Activated naive CD4-positive, alpha-beta T cell treated with anti-CD3 and anti-CD28 coated beads, Interleukin-2, amount 50 U/mL, for 24 hours (primary cell): ENCODE data around the gene EML3.
"Not testable (repeated sequence)": the region's sequence is repeated elsewhere in the genome, so short reads cannot be mapped to it uniquely, and the experiment has no call there.

ENCODE experiments used
- H3K27ac Mint-ChIP-seq: one replicate; pipeline ENCODE4 v1.8.0; 2021; ENCODE audit warnings: mild to moderate bottlenecking, mixed read lengths
- H3K27me3 Mint-ChIP-seq: one replicate; pipeline ENCODE4 v1.8.0; 2021; ENCODE audit warnings: mixed read lengths
- H3K36me3 Mint-ChIP-seq: one replicate; pipeline ENCODE4 v1.8.0; 2021; ENCODE audit warnings: mixed read lengths
- H3K4me1 Mint-ChIP-seq: one replicate; pipeline ENCODE4 v1.8.0; 2021; ENCODE audit warnings: mixed read lengths
- H3K4me3 Mint-ChIP-seq: one replicate; pipeline ENCODE4 v1.8.0; 2021; ENCODE audit warnings: mild to moderate bottlenecking, mixed read lengths
- H3K9me3 Mint-ChIP-seq: one replicate; pipeline ENCODE4 v1.8.0; 2021; ENCODE audit warnings: mixed read lengths

EML3 gene

GRCh38 chr11:62612366-62613290, at the start of gene EML3, which contains the start of gene ROM1:
EML3 (minus strand) TSS chr11:62612775; CDS start chr11:62612457, 318 bp downstream.
ROM1 (plus strand) TSS chr11:62613257; CDS start chr11:62613282, 25 bp downstream.
- no peaks in the 10 kb centered on the region for H3K27me3 Mint-ChIP-seq
- H3K4me1 Mint-ChIP-seq: peaks cover 57% of the 10 kb centered on the region
- peak within 1 kb of the TSS; percentile 96 for H3K27ac Mint-ChIP-seq
- H3K4me3 Mint-ChIP-seq: peak within 1 kb of the TSS; percentile 95
- H3K36me3 Mint-ChIP-seq: peaks cover 7% of the 10 kb centered on the region
- no peaks in the 10 kb centered on the region for H3K9me3 Mint-ChIP-seq

DNA sequence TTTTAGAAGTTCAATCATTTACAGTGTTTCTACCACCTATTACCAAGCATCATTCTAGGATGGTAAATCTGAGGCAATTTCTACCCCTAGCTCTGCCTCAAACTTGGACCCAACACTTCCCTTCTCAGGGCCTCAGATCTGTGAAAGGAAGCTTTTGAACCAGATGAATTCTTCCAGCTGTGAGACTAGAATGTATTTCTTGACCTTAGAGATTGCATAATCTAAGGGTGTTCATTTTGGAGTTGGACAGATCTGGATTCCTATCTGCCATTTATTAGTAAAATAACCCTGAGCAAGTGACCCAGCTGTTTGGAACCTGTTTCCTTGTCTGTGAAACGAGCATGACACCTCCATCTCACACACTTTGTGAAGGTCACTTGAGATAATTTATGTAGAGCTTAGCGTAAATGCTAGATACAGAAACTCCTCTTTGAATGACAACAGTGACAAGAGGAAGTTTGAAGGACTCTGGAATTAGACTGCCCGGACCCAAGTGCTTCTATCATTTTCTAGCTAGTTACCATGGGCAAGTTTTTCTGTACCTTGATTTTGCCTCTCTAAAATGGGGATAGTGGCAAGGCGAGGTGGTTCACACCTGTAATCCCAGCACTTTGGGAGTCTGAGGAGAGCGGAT, 44.3 kb upstream of the EML3 start:
- H3K36me3 Mint-ChIP-seq: no peaks in the 10 kb centered on the region
- no peaks in the 10 kb centered on the region for H3K27me3 Mint-ChIP-seq
- H3K9me3 Mint-ChIP-seq: no peaks in the 10 kb centered on the region
- H3K4me3 Mint-ChIP-seq: no peak overlapping the region
- H3K4me1 Mint-ChIP-seq: peaks cover 11% of the 10 kb centered on the region
- H3K27ac Mint-ChIP-seq: peak overlapping the region; percentile 65

GRCh38 chr11:62654297-62654696, 41.7 kb upstream of the EML3 start:
- Mint-ChIP-seq H3K27me3 (no peaks in the 10 kb centered on the region), H3K4me1 (peaks cover 14% of the 10 kb centered on the region), H3K4me3 (peak overlapping the region; percentile 57), H3K9me3 (no peaks in the 10 kb centered on the region), H3K27ac (peak overlapping the region; percentile 65), H3K36me3 (no peaks in the 10 kb centered on the region)

DNA sequence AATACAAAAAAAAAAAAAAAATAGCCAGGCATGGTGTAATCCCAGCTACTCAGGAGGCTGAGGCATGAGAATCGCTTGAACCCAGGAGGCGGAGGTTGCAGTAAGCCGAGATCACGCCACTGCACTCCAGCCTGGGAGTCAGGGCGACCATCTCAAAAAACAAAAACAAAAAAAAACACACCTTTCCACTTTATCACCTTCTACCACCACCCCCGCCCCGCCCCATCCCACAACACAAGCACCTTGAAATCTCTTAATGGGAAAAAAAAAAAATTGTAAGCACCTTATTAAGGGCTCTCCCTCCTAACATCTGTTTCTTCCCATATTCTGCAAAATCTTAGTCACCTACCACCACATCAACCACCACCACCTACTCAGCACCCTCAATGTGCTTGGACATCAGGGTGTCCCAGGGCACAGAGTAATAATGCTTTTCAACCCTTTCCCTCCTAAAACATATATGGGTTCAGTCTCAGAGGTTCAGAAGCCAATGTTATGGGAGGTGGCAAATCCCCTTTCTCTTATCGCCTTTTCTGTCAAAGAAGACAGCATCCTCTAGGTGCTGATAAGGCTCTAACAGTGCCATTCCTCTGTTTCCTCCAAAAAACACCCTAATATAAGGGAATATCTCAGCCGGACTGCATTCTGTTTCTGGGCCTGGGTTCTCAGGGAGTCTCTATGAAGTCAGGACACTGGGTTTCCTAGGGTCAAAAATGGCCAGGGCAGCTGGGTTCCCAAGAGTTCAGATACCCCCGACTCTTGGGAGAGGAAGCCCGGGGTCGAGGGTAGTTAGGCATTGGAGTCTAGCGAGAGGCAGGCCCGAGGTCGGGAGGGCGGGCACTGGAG, 39.8 kb upstream of the EML3 start:
- H3K9me3 Mint-ChIP-seq: no peaks in the 10 kb centered on the region
- H3K27ac Mint-ChIP-seq: peak overlapping the region; percentile 98
- no peaks in the 10 kb centered on the region for H3K27me3 Mint-ChIP-seq
- no peaks in the 10 kb centered on the region for H3K36me3 Mint-ChIP-seq
- peaks cover 14% of the 10 kb centered on the region for H3K4me1 Mint-ChIP-seq
- peak overlapping the region; percentile 93 for H3K4me3 Mint-ChIP-seq

DNA sequence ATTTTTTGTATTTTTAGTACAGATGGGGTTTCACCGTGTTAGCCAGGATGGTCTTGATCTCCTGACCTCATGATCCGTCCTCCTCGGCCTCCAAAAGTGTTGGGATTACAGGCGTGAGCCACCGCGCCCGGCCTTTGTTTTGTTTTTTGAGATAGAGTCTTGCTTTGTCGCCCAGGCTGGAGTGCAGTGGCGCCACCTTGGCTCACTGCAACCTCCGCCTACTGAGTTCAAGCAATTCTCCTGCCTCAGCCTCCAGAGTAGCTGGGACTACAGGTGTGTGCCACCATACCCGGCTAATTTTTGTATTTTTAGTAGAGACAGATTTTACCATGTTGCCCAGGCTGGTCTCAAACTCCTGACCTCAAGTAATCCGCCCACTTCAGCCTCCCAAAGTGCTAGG, 37.7 kb upstream of the EML3 start:
- H3K9me3 Mint-ChIP-seq, H3K36me3 Mint-ChIP-seq, H3K4me3 Mint-ChIP-seq, H3K27me3 Mint-ChIP-seq, H3K27ac Mint-ChIP-seq: not testable (repeated sequence)
- H3K4me1 Mint-ChIP-seq: peaks cover 22% of the 10 kb centered on the region

DNA sequence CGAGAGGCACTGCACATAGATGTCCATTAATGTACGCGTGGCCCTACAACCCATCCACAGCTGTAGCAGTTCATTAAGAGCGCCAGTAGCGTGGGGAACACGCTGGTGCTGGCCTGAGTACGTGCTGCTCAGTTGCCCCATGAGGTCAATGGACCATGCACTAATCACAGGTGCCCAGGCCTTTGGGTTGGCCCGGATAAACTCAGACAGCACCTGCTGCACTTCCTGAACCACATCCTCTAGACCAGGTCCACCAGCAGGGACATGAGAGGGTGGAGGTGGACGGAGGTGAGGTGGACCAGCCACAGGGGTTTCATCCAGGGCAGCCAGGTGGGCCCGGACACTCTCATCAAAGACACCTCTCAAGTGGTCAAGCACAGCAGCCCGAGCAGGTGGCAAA, 36.9 kb upstream of the EML3 start:
- Mint-ChIP-seq H3K27ac (no peak overlapping the region), H3K4me1 (peaks cover 29% of the 10 kb centered on the region), H3K9me3 (no peaks in the 10 kb centered on the region), H3K36me3 (peaks cover 4% of the 10 kb centered on the region), H3K4me3 (no peak overlapping the region), H3K27me3 (no peaks in the 10 kb centered on the region)

DNA sequence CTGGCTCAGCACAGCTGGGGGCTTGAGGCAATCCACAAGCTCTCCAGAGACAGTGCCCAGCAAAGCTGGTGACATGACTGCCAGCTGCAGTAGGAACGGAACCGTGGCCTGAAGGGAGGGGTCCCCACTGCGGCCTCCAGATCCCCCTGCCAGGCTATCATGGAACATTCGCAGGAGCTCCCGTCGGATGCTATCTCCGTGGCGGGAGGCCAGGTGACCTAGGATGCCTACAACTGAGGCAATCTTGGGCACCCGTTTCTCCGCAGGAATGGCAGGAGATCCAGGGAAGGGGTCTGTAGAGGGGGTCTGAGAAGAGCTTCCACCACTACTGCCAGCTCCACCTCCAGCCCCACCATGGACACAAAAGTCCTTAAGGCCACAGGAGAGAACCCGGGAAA, 36.4 kb upstream of the EML3 start:
- Mint-ChIP-seq H3K27me3 (no peaks in the 10 kb centered on the region), H3K4me1 (peaks cover 34% of the 10 kb centered on the region)

DNA sequence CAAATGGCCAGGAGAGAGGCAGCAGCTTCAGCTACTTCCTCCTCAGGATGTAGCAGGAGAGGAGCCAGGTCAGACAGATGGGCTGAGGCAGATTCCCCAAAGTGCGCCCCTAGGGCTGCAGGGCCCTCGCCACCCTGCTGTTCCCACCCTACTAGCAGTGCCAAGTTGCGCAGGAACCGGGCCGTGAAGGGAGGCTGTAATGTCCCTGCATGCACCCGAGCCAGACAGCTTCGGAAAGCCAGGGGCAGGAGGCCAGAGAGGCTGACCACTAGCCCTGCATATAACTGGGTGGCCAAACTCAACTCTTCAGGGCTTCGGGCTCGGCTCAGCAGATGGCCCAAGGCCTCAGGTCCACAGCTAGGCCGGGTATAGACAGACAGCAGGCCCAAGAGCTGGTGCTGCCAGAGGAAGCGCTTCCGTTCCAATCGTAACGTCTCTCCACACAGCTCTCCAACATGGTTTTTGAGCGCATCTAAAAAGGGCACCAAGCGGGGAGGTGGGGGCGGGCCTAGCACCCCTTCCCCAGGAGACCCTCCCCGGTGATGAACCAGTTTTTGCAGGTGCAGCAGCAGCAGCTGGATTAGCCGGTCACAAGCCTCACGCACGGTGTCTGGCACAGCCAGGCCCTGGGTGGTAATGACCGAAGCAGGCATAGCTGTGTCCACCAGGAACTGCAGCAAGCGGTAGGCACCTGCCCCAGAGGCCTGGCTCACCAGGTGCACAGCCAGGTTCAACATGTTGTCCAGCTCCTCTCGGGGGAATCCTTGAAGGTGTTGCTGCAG, 35.8 kb upstream of the EML3 start:
- Mint-ChIP-seq H3K9me3 (no peaks in the 10 kb centered on the region), H3K27ac (no peak overlapping the region), H3K36me3 (peaks cover 4% of the 10 kb centered on the region), H3K4me3 (no peak overlapping the region), H3K27me3 (no peaks in the 10 kb centered on the region), H3K4me1 (peaks cover 31% of the 10 kb centered on the region)

More for the DNA sequence above, 36.4 kb upstream of the EML3 start:
- Mint-ChIP-seq H3K27ac (no peak overlapping the region), H3K36me3 (peaks cover 4% of the 10 kb centered on the region), H3K4me3 (no peak overlapping the region), H3K9me3 (no peaks in the 10 kb centered on the region)

GRCh38 chr11:62647609-62648005, 35.0 kb upstream of the EML3 start:
- peak overlapping the region; percentile 15 for H3K4me3 Mint-ChIP-seq
- H3K9me3 Mint-ChIP-seq: no peaks in the 10 kb centered on the region
- peaks cover 4% of the 10 kb centered on the region for H3K36me3 Mint-ChIP-seq
- H3K27ac Mint-ChIP-seq: no peak overlapping the region
- no peaks in the 10 kb centered on the region for H3K27me3 Mint-ChIP-seq
- H3K4me1 Mint-ChIP-seq: peaks cover 31% of the 10 kb centered on the region

- Mint-ChIP-seq H3K27me3 (no peaks in the 10 kb centered on the region), H3K4me3 (peak overlapping the region; percentile 100), H3K9me3 (no peaks in the 10 kb centered on the region), H3K27ac (peak overlapping the region; percentile 96), H3K36me3 (peaks cover 4% of the 10 kb centered on the region), H3K4me1 (peaks cover 27% of the 10 kb centered on the region)
Observed at GRCh38 chr11:62646825-62647608, 34.4 kb upstream of the EML3 start.

- peaks cover 32% of the 10 kb centered on the region for H3K4me1 Mint-ChIP-seq
- peaks cover 4% of the 10 kb centered on the region for H3K36me3 Mint-ChIP-seq
- H3K9me3 Mint-ChIP-seq: no peaks in the 10 kb centered on the region
Observed at GRCh38 chr11:62645946-62646824, 33.6 kb upstream of the EML3 start, which contains the start of gene GANAB. GANAB (minus strand) TSS chr11:62646613; CDS start chr11:62646599, 14 bp downstream.

GRCh38 chr11:62645671-62645945, 33.0 kb upstream of the EML3 start:
- H3K4me3 Mint-ChIP-seq: peak overlapping the region; percentile 100
- H3K9me3 Mint-ChIP-seq: no peaks in the 10 kb centered on the region
- H3K4me1 Mint-ChIP-seq: peaks cover 34% of the 10 kb centered on the region
- H3K36me3 Mint-ChIP-seq: peaks cover 4% of the 10 kb centered on the region
- no peaks in the 10 kb centered on the region for H3K27me3 Mint-ChIP-seq
- peak overlapping the region; percentile 96 for H3K27ac Mint-ChIP-seq

More at GRCh38 chr11:62645946-62646824, 33.6 kb upstream of the EML3 start, which contains the start of gene GANAB:
- Mint-ChIP-seq H3K27me3 (no peaks in the 10 kb centered on the region), H3K4me3 (peak within 1 kb of the TSS; percentile 100), H3K27ac (peak within 1 kb of the TSS; percentile 96)

DNA sequence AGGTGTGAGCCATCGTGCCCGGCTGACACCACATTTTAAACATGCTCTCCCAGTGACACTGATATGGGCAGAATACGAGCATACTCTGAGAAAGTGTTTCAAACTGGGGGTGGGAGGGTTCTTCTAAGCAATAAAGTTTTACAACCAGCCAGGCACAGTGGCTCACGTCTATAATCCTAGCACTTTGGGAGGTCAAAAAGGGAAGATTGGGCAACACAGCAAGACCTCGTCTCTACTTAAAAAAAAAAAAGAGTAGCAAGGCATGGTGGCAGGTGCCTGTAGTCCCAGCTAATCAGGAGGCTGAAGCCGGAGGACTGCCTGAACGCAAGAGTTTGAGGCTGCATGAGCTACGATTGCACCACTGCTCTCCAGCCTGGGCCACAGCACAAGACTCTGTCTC, 31.6 kb upstream of the EML3 start:
- peaks cover 43% of the 10 kb centered on the region for H3K4me1 Mint-ChIP-seq
- H3K36me3 Mint-ChIP-seq: peaks cover 9% of the 10 kb centered on the region
- H3K27ac Mint-ChIP-seq: peak overlapping the region; percentile 30
- no peaks in the 10 kb centered on the region for H3K9me3 Mint-ChIP-seq
- H3K27me3 Mint-ChIP-seq: no peaks in the 10 kb centered on the region
- H3K4me3 Mint-ChIP-seq: peak overlapping the region; percentile 42
